Activated CD8-positive, alpha-beta memory T cell treated with anti-CD3 and anti-CD28 coated beads, Interleukin-2, amount 10 ng/mL, durations not matched to agents 7 days and 5 days (primary cell): Measurements from ENCODE around the gene IRGQ. TPM values are rescaled to one million over a fixed set of nuclear protein-coding genes. Genes with fewer than 3 reads are reported as not detected.
A peak's percentile ranks its signal among the peaks of the same experiment; 100 is the strongest.
"Not testable (repeated sequence)": the region's sequence is repeated elsewhere in the genome, so short reads cannot be mapped to it uniquely, and the experiment has no call there.

Experiments
- ATAC-seq: fragments of 150-1000 bp; cut with Tn5 transposase; one replicate; pipeline ENCODE4 v1.10.0; 2021; ENCODE audit warnings: moderate library complexity
- CTCF ChIA-PET: fragments of 350-600 bp; sonication (Branson Sonifier 250); formaldehyde crosslinking; loops from one replicate; lab custom pipeline; 2021; ENCODE audit warnings: antibody characterized with exemption; lab: Charles Lee
- DNase-seq: peaks from one replicate; pipeline ENCODE4 v3.0.0-alpha.2; 2020
- H3K27ac Mint-ChIP-seq: one replicate; pipeline ENCODE4 v1.8.0; 2021; ENCODE audit warnings: mild to moderate bottlenecking, mixed read lengths
- H3K27me3 Mint-ChIP-seq: one replicate; pipeline ENCODE4 v1.8.0; 2021; ENCODE audit warnings: mixed read lengths
- H3K36me3 Mint-ChIP-seq: one replicate; pipeline ENCODE4 v1.8.0; 2021; ENCODE audit warnings: mild to moderate bottlenecking, mixed read lengths
- H3K4me1 Mint-ChIP-seq: one replicate; pipeline ENCODE4 v1.8.0; 2021; ENCODE audit warnings: mixed read lengths
- H3K4me3 Mint-ChIP-seq: one replicate; pipeline ENCODE4 v1.8.0; 2021; ENCODE audit warnings: mild to moderate bottlenecking, moderate library complexity, mixed read lengths
- H3K9me3 Mint-ChIP-seq: one replicate; pipeline ENCODE4 v1.8.0; 2022; ENCODE audit warnings: low read depth, mixed read lengths
- total RNA-seq, 2 experiments: library from RNA; stranded (reverse); gene quantifications; one replicate each; pipeline ENCODE4 v1.2.3, GENCODE V29; 2021

IRGQ gene
- 10 to 100 TPM; 12.9 to 23.0 TPM for total RNA-seq

GRCh38 chr19:43595999-43596841 lies at the start of gene IRGQ, which contains the start of gene ZNF576:
IRGQ (minus strand) TSS chr19:43596134; CDS start chr19:43595338, 796 bp downstream.
ZNF576 (plus strand) TSS chr19:43596595; CDS start chr19:43597109, 514 bp downstream.
- peak; percentile 100 for DNase-seq
- Mint-ChIP-seq H3K4me3 (peak within 1 kb of the TSS; percentile 94), H3K9me3 (no peaks in the 10 kb centered on the region), H3K27me3 (no peaks in the 10 kb centered on the region), H3K36me3 (peaks cover 6% of the 10 kb centered on the region), H3K4me1 (peaks cover 29% of the 10 kb centered on the region), H3K27ac (peak within 1 kb of the TSS; percentile 90)
- CTCF ChIA-PET: interaction anchor here (0.5 to 6.4 kb wide), 20 partner anchors 14 to 1272 kb away, joined by 3 to 173 read pairs (median 10); partner anchors contain the start of genes ETHE1, PHLDB3, PINLYP and XRCC1
- peak; percentile 88 for ATAC-seq

DNA sequence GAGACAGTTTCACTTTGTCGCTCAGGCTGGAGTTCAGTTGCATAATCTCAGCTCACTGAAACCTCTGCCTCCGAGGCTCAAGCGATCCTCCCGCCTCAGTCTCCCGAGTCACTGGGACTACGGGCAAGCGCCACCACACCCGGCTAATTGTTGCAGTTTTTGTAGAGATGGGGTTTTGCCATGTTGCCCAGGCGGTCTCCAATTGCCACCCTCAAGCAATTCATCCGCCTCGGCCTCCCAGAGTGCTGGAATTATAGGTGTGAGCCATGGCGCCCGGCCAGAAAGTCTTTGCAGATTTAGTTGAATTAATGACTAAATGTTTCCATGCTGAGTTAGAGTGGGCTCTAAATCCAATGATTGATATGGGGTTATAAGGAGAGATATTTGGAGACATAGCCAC lies 48.2 kb upstream of the IRGQ start:
- ATAC-seq (no peak), DNase-seq (no peak)
- Mint-ChIP-seq H3K27me3 (peaks cover 17% of the 10 kb centered on the region), H3K4me3 (no peak overlapping the region), H3K27ac (no peak overlapping the region), H3K4me1 (peaks cover 10% of the 10 kb centered on the region), H3K36me3 (no peaks in the 10 kb centered on the region), H3K9me3 (no peaks in the 10 kb centered on the region)
- CTCF ChIA-PET: interaction anchor here (1.5 kb wide), 1 partner anchor 89 kb away, joined by 4 read pairs; no protein-coding TSS in a partner anchor

- DNase-seq (no peak), ATAC-seq (no peak)
- no peaks in the 10 kb centered on the region for H3K9me3 Mint-ChIP-seq
- H3K27ac Mint-ChIP-seq: no peak overlapping the region
- no peak overlapping the region for H3K4me3 Mint-ChIP-seq
- CTCF ChIA-PET: interaction anchor here (1.5 to 1.9 kb wide), 2 partner anchors 8 to 88 kb away, joined by 4 to 8 read pairs; no protein-coding TSS in a partner anchor
- peaks cover 12% of the 10 kb centered on the region for H3K4me1 Mint-ChIP-seq
- H3K36me3 Mint-ChIP-seq: no peaks in the 10 kb centered on the region
- H3K27me3 Mint-ChIP-seq: peaks cover 26% of the 10 kb centered on the region
These were observed 47.4 kb upstream of the IRGQ start for GRCh38 chr19:43643326-43643725.

GRCh38 chr19:43642531-43642930 lies 46.6 kb upstream of the IRGQ start:
- Mint-ChIP-seq H3K9me3 (no peaks in the 10 kb centered on the region), H3K4me3 (no peak overlapping the region), H3K36me3 (no peaks in the 10 kb centered on the region), H3K27me3 (peaks cover 34% of the 10 kb centered on the region), H3K27ac (no peak overlapping the region), H3K4me1 (peaks cover 12% of the 10 kb centered on the region)
- CTCF ChIA-PET: interaction anchor here (1.9 kb wide), 1 partner anchor 9 kb away, joined by 8 read pairs; no protein-coding TSS in a partner anchor
- no peak for DNase-seq
- ATAC-seq: no peak

GRCh38 chr19:43641333-43641732 lies 45.4 kb upstream of the IRGQ start:
- Mint-ChIP-seq H3K27ac (no peak overlapping the region), H3K27me3 (peaks cover 41% of the 10 kb centered on the region), H3K4me1 (peaks cover 12% of the 10 kb centered on the region), H3K9me3 (no peaks in the 10 kb centered on the region), H3K4me3 (peak overlapping the region; percentile 17), H3K36me3 (no peaks in the 10 kb centered on the region)
- no peak for ATAC-seq
- CTCF ChIA-PET: interaction anchor here (0.8 to 1.3 kb wide), 3 partner anchors 23 to 168 kb away, joined by 3 to 5 read pairs (median 3); no protein-coding TSS in a partner anchor
- no peak for DNase-seq

GRCh38 chr19:43640424-43640757 lies 44.5 kb upstream of the IRGQ start:
- Mint-ChIP-seq H3K4me1 (peaks cover 10% of the 10 kb centered on the region), H3K27me3 (peaks cover 41% of the 10 kb centered on the region), H3K9me3 (no peaks in the 10 kb centered on the region), H3K27ac (no peak overlapping the region), H3K4me3 (peak overlapping the region; percentile 69), H3K36me3 (no peaks in the 10 kb centered on the region)
- ATAC-seq (no peak), DNase-seq (no peak)
- CTCF ChIA-PET: interaction anchor here (1.3 kb wide), 1 partner anchor 28 kb away, joined by 5 read pairs; no protein-coding TSS in a partner anchor

DNA sequence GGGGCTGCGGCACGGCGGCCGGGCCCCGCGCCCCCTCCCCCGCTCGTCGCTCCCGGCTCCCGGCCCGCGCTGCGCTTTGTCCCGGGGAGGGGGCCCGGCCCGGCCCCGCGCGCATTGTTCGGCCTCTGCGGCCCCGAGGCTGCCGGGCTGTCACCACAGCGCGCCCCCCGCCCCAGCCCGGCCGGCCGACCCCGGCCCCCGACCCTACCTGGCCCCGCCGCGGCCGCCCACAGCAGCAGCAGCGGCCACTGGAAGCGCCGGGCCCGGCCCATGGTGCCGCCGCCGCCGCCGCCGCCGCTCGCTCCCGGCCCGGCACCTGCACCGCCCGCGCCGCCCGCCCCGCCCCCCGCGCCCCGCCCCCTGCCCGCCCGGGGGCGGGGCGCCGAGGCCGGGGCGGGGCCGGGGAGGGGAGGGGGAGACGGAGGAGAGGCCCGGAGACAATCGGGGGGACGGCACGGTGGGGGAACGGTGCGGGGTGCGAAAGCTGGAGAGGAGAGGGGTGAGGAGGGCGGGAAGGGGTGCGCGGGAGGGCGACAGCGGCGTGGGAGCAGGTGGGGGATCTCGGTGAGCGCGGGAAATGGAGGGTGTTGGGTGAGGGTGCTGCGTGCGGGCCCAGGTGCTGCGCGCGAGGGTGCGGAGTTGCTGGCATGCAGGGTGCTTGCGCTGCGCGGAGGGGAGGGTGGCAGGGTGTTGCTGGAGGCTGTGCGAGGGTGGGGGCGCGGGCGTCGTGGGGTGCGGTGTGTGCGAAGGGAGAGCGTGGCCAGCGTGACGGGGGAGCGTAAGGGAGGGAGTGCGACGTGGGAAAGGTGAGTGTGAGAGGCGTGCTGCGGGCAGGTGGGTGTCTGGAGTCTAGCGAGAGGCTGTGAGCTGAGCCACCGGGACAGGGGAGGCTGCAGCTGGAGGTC lies 43.8 kb upstream of the IRGQ start, which contains the start of gene CADM4:
TSS of gene CADM4 (minus strand) at position 332 of the 905 bp plus-strand sequence. CDS start at position 272, 60 bp downstream.
- Mint-ChIP-seq H3K36me3 (no peaks in the 10 kb centered on the region), H3K9me3 (no peaks in the 10 kb centered on the region), H3K27me3 (peaks cover 41% of the 10 kb centered on the region), H3K4me3 (peak within 1 kb of the TSS; percentile 69), H3K27ac (no peak within 1 kb of the TSS), H3K4me1 (peaks cover 10% of the 10 kb centered on the region)
- CTCF ChIA-PET: no interaction called here
- DNase-seq (no peak), ATAC-seq (peak; percentile 83)

GRCh38 chr19:43638995-43639518 lies 43.1 kb upstream of the IRGQ start:
- peaks cover 41% of the 10 kb centered on the region for H3K27me3 Mint-ChIP-seq
- H3K36me3 Mint-ChIP-seq: no peaks in the 10 kb centered on the region
- peaks cover 10% of the 10 kb centered on the region for H3K4me1 Mint-ChIP-seq

DNA sequence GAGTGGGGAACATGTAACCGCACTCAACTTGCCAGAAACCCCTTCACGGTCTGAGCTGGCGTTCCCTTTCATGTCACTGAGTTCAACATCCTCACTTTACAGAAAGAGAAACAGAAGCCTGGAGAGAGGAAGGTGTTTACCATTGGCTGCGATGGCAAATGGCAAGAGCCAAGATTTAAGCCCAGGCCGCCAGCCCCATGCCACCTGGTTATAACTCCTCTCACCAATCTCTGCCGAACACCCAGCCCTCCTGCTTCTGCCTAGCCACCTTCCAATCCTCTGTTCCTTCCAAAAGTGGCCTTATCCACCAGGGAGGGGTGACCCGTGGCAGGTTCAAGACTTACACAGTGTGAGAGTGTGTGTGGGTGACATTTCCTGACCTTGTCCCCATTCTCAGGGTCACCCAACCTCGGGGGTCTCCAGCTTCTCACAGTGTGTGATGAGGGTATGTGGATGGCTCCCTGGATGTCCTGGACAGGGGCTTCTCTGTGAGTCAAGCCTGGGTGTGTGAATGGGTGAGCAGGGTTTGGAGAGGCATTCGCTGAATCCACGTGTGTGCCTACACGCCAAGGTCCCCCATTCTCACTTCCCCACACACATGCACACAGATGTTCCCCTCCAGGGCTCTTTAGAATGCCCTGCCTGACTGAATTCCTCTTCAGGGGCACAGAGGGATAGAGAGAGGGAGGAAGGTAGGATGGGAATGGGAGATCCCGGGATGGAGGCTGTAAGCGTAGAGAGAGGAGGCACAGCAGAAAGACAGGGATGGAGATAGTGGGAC lies 42.5 kb upstream of the IRGQ start:
- no peaks in the 10 kb centered on the region for H3K36me3 Mint-ChIP-seq
- CTCF ChIA-PET: no interaction called here
- DNase-seq (no peak), ATAC-seq (no peak)
- peak overlapping the region; percentile 54 for H3K4me3 Mint-ChIP-seq
- H3K27me3 Mint-ChIP-seq: peaks cover 43% of the 10 kb centered on the region
- H3K27ac Mint-ChIP-seq: no peak overlapping the region
- peaks cover 10% of the 10 kb centered on the region for H3K4me1 Mint-ChIP-seq
- H3K9me3 Mint-ChIP-seq: no peaks in the 10 kb centered on the region

More at GRCh38 chr19:43638995-43639518, 43.1 kb upstream of the IRGQ start:
- DNase-seq (no peak), ATAC-seq (no peak)
- Mint-ChIP-seq H3K9me3 (no peaks in the 10 kb centered on the region), H3K4me3 (peak overlapping the region; percentile 54), H3K27ac (no peak overlapping the region)
- CTCF ChIA-PET: no interaction called here

DNA sequence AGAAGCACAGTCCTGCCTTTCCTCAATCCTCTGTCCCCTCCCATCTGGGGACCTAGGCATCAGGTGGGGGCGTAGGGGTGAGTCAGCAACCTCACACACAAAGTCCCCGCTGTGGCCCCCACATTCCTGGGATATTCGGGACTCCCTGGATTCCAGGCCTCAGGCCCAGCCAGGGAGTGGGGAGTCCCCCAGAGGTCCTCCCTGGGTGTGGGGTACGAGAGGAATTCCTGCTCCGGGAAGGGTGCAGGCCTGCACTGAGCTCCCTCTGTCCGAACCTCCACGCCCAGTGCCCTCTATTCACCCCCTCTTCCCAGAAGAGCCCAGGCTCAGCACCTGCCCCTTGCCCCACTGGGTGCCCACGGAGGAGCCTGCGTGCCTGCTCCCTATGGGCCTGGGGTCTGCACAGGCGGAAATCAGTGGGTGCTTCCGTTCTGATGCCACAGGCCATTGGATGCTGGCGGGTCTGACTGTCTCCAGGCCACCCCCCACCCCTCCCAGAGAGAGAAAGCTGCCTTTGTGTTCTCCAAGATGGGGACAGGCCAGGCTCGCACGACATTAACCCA lies 40.3 kb upstream of the IRGQ start:
- Mint-ChIP-seq H3K27ac (no peak overlapping the region), H3K4me3 (no peak overlapping the region), H3K4me1 (peaks cover 10% of the 10 kb centered on the region), H3K36me3 (no peaks in the 10 kb centered on the region), H3K9me3 (no peaks in the 10 kb centered on the region), H3K27me3 (peaks cover 49% of the 10 kb centered on the region)
- ATAC-seq: no peak
- no peak for DNase-seq
- CTCF ChIA-PET: no interaction called here

DNA sequence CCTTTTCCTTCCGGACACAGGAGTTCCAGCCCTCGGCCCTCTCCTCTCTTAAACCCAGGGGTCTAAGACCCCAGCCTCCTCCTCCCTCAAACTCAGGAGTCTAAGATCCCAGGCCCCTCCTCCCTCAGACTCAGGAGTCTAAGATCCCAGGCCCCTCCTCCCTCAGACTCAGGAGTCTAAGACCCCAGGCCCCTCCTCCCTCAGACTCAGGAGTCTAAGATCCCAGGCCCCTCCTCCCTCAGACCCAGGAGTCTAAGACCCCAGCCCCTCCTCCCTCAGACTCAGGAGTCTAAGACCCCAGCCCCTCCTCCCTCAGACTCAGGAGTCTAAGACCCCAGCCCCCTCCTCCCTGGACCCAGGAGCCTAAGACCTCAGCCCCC lies 39.6 kb upstream of the IRGQ start:
- ATAC-seq, H3K4me1 Mint-ChIP-seq, H3K36me3 Mint-ChIP-seq, H3K4me3 Mint-ChIP-seq, H3K27ac Mint-ChIP-seq, H3K9me3 Mint-ChIP-seq, CTCF ChIA-PET, DNase-seq: not testable (repeated sequence)
- peaks cover 45% of the 10 kb centered on the region for H3K27me3 Mint-ChIP-seq
